Heart left ventricle (tissue), 16 donors: Measurements from ENCODE around the gene FAM25A. TPM values are rescaled to one million over a fixed set of nuclear protein-coding genes. Genes with fewer than 3 reads are reported as not detected.

ENCODE experiments used
- ATAC-seq, 4 donors: fragments of 200-7000 bp; cut with Tn5 transposase; one replicate each; pipeline ENCODE4 v1.9.1; 2020 to 2022; ENCODE audit warnings: moderate library complexity in 4 of 4, mild to moderate bottlenecking in 3 of 4, moderate number of reproducible peaks in 1 of 4
- DNase-seq, 5 donors: peaks; one replicate each; pipeline ENCODE4 v3.0.0-alpha.2; 2020
- H3K27ac ChIP-seq, 12 donors: fragments of 200-600 bp; sonication (generic) in 4 of 12; one replicate each; pipeline versions ENCODE4 v1.5.0 to v1.8.0; 2016 to 2022; ENCODE audit warnings: mild to moderate bottlenecking in 2 of 12
- H3K27me3 ChIP-seq, 9 donors: fragments of 200-600 bp; sonication (generic) in 2 of 9; one replicate each; pipeline versions ENCODE4 v1.5.1 to v1.8.0; 2016 to 2022; ENCODE audit warnings: mild to moderate bottlenecking in 3 of 9
- H3K36me3 ChIP-seq, 9 donors: fragments of 200-600 bp; sonication (generic) in 2 of 9; one replicate each; pipeline versions ENCODE4 v1.5.0 to v1.8.0; 2018 to 2022; ENCODE audit warnings: mild to moderate bottlenecking in 2 of 9
- H3K4me1 ChIP-seq, 12 donors: fragments of 200-600 bp; sonication (generic) in 4 of 12; one replicate each; pipeline versions ENCODE4 v1.5.0 to v1.8.0; 2016 to 2022; ENCODE audit warnings: mild to moderate bottlenecking in 3 of 12
- H3K4me3 ChIP-seq, 12 donors: fragments of 200-600 bp; sonication (generic) in 4 of 12; one replicate each; pipeline versions ENCODE4 v1.5.0 to v1.8.0; 2017 to 2022; ENCODE audit warnings: mild to moderate bottlenecking in 9 of 12, moderate library complexity in 4 of 12
- H3K9me3 ChIP-seq, 12 donors: fragments of 200-600 bp; sonication (generic) in 4 of 12; one replicate each; pipeline versions ENCODE4 v1.5.0 to v1.8.0; 2016 to 2022; ENCODE audit warnings: mild to moderate bottlenecking in 1 of 12
- POLR2A ChIP-seq, 2 donors: fragments of 450-650 bp; IDR thresholded peaks; one replicate each; pipeline ENCODE4 v1.6.1; 2017; ENCODE audit warnings: antibody characterized with exemption in 2 of 2, mild to moderate bottlenecking in 2 of 2, moderate library complexity in 2 of 2
- WGBS, 4 donors: extraction: QIAGEN DNeasy Blood & Tissue Kit in 2 of 4; methylation state at CpG; one replicate each; pipeline versions ENCODE4 v1.1.5 to v1.1.7; 2013 to 2018; 5-methylcytosine and 5-hydroxymethylcytosine counted together
- intact Hi-C, 10 donors: fragments of 100-400 bp; cut with DNase I; formaldehyde crosslinking; loops; one replicate each; pipeline versions ENCODE4 v1.11.1 to v1.14.2; 2022
- polyA plus RNA-seq, 2 donors: library from polyadenylated mRNA; stranded (reverse); fragments of 200-250 nt; gene quantifications; one replicate each; pipeline ENCODE4 v1.2.3, GENCODE V29; 2013
- total RNA-seq, 9 donors: library from RNA; depleted of rRNA in 2 of 9; stranded (reverse); fragments of >200 nt in 2 of 9; fragmentation: NEBNext Ultra II Directional in 3 of 9; extraction: Animal tissue kit (Norgen Biotek cat#: 25700) in 3 of 9; gene quantifications; one replicate each; pipeline versions ENCODE4 v1.1.0 to v1.2.4, GENCODE V29; 2016 to 2023
- TF ChIP-seq, protein P1 (sequence below), 12 donors: fragments of 200-600 bp; sonication (generic) in 4 of 12; IDR thresholded peaks; one replicate each; pipeline versions ENCODE4 v1.5.0 to v1.8.0; 2018 to 2022; ENCODE audit warnings: antibody characterized with exemption in 12 of 12, mild to moderate bottlenecking in 5 of 12
- donor health status: ischemic (EF 13 %, LVEDD 7.1; RV severe dilation, severe dysfunction).
- donor health status: healthy with polysubstance abuse.
- donor health status: DM: no; HTN: yes; CAD: no.
- donor health status: DM: no; HTN: no; CAD: no.
- donor health status: ischemic (EF 25% LVEDD 6.9; RV normal size, moderate dysfunction).
- donor health status: ischemic (EF 25% LVEDD 5.7; RV mildly dilated, moderate dysfunction).
- donor health status: healthy.
- donor health status: DM: yes; HTN: yes; CAD: no.
- donor health status: ischemic (EF 35%, LVEDD 5.7; RV mildly dilated, moderate dysfunction).
- donor health status: nonischemic (EF 11% LVEDD 7.7; RV severe dilation, severe dysfunction).
- donor health status: DM: yes; HTN: yes; CAD: no.
- donor health status: PGD.
- donor health status: ischemic (EF 29% LVEDD 5.4; RV normal size, mild dysfunction).
- donor health status: nonischemic (EF 23%, LVEDD 6.1; RV moderate dilation, normal function).

FAM25A gene
- total and polyA plus RNA-seq, 11 donors: not detected

DNA sequence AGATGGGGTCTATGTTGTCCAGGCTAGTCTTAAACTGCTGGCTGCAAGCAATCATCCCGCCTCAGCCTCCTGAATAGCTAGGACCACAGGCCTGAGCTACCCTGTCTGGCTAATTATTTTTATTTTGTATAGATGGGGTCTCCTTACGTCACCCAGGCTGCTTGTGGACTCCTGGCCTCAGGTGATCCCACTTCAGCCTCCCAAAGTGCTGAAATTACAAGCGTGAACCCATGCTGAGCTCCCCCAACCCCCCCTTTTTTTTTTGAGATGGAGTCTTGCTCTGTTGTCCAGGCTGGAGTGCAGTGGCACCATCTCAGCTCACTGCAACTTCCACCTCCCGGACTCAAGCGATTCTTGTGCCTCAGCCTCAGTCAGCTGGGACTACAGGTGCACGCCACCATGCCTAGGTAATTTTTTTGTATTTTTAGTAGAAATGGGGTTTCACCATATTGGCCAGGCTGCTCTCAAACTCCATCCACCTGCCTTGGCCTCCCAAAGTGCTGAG lies 25.4 kb downstream of the FAM25A start:
- WGBS, 4 donors: 81 to 98% (median 96%) methylated on average over 6 of the region's 6 CpGs

DNA sequence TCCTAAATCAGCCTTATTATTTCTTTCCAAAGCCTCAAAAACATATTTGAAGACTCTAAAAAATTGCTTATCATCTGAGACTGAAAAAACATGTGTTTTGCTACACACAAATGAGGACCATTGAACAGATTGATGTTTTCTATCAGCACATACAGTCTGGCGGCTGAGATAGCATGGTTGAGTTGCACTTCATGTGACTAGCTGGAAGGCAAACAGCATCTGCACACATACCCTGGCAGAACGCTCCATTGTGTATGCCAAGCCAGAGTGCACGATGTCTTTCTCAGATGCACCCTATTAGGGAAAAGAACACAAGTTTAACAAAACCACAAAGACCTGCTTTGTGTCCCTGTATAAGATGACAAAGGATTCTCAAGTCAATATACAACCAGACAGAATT lies 33.0 kb downstream of the FAM25A start:
- Histone ChIP-seq H3K27ac (peak overlapping the region in 3 of 12 donors; percentile 1 to 4 (median 3)), H3K4me1 (peaks cover 0 to 29% (median 9%) of the 10 kb centered on the region in 12 donors), H3K4me3 (no peak overlapping the region), H3K9me3 (no peaks in the 10 kb centered on the region), H3K36me3 (peaks cover 0 to 100% (median 90%) of the 10 kb centered on the region in 9 donors), H3K27me3 (no peaks in the 10 kb centered on the region)
- TF ChIP-seq, protein P1, sequence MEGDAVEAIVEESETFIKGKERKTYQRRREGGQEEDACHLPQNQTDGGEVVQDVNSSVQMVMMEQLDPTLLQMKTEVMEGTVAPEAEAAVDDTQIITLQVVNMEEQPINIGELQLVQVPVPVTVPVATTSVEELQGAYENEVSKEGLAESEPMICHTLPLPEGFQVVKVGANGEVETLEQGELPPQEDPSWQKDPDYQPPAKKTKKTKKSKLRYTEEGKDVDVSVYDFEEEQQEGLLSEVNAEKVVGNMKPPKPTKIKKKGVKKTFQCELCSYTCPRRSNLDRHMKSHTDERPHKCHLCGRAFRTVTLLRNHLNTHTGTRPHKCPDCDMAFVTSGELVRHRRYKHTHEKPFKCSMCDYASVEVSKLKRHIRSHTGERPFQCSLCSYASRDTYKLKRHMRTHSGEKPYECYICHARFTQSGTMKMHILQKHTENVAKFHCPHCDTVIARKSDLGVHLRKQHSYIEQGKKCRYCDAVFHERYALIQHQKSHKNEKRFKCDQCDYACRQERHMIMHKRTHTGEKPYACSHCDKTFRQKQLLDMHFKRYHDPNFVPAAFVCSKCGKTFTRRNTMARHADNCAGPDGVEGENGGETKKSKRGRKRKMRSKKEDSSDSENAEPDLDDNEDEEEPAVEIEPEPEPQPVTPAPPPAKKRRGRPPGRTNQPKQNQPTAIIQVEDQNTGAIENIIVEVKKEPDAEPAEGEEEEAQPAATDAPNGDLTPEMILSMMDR (IDR thresholded peaks at IDR 0.05): no peak
- TF ChIP-seq POLR2A (IDR thresholded peaks at IDR 0.05): no peak
- DNase-seq: peak in 4 of 5 donors; percentile 36 to 70 (median 42)
- ATAC-seq: peak; percentile 85 to 94 (median 90)
- intact Hi-C loops: no loop called here
- 42 to 52% (median 46%) methylated on average over 3 of the region's 3 CpGs for WGBS, 4 donors

More for the DNA sequence above, 25.4 kb downstream of the FAM25A start:
- TF ChIP-seq POLR2A (IDR thresholded peaks at IDR 0.05): no peak
- TF ChIP-seq, protein P1 (IDR thresholded peaks at IDR 0.05): no peak
- Histone ChIP-seq H3K4me3 (no peak overlapping the region), H3K27ac (no peak overlapping the region), H3K4me1 (no peaks in the 10 kb centered on the region), H3K27me3 (no peaks in the 10 kb centered on the region), H3K36me3 (peaks cover 0 to 49% (median 44%) of the 10 kb centered on the region in 9 donors), H3K9me3 (no peaks in the 10 kb centered on the region)
- DNase-seq (no peak), ATAC-seq (no peak)
- intact Hi-C loops: no loop called here

- intact Hi-C loops: no loop called here
- TF ChIP-seq, protein P1 (IDR thresholded peaks at IDR 0.05): no peak
- TF ChIP-seq POLR2A (IDR thresholded peaks at IDR 0.05): no peak
- Histone ChIP-seq H3K27ac (peak overlapping the region in 4 of 12 donors; percentile 0 to 69 (median 2)), H3K4me3 (no peak overlapping the region), H3K27me3 (no peaks in the 10 kb centered on the region), H3K4me1 (peaks cover 0 to 29% (median 9%) of the 10 kb centered on the region in 12 donors), H3K36me3 (peaks cover 0 to 100% (median 90%) of the 10 kb centered on the region in 9 donors), H3K9me3 (no peaks in the 10 kb centered on the region)
- WGBS, 4 donors: 82 to 91% (median 88%) methylated on average over 7 of the region's 7 CpGs
- DNase-seq (no peak), ATAC-seq (no peak)
These were observed 33.6 kb downstream of the FAM25A start for GRCh38 chr10:87053577-87054181.

- Histone ChIP-seq H3K36me3 (peaks cover 0 to 100% (median 90%) of the 10 kb centered on the region in 9 donors), H3K27me3 (no peaks in the 10 kb centered on the region), H3K27ac (peak overlapping the region in 2 of 12 donors; percentile 0 to 69), H3K4me3 (peak overlapping the region in 1 of 12 donors; percentile 15), H3K4me1 (peaks cover 0 to 29% (median 9%) of the 10 kb centered on the region in 12 donors), H3K9me3 (no peaks in the 10 kb centered on the region)
- DNase-seq: no peak
- intact Hi-C loops: no loop called here
- no peak for TF ChIP-seq POLR2A (IDR thresholded peaks at IDR 0.05)
- TF ChIP-seq, protein P1 (IDR thresholded peaks at IDR 0.05): no peak
- peak; percentile 21 to 61 (median 55) for ATAC-seq
- 70 to 77% (median 73%) methylated on average over 7 of the region's 7 CpGs for WGBS, 4 donors
These were observed 34.5 kb downstream of the FAM25A start for GRCh38 chr10:87054373-87055295.
